Muscle of arm (tissue), 12 donors: ENCODE data around the gene PRKCA. TPM values are rescaled to one million over a fixed set of nuclear protein-coding genes. Genes with fewer than 3 reads are reported as not detected.
"Not testable (repeated sequence)": the region's sequence is repeated elsewhere in the genome, so short reads cannot be mapped to it uniquely, and the experiment has no call there.

Source experiments
- DNase-seq: peaks from one replicate; pipeline ENCODE4 v3.0.0-alpha.2; 2013
- polyA plus RNA-seq, 12 donors: library from polyadenylated mRNA; unstranded; fragments of 120-200 nt; gene quantifications; one replicate each; pipeline ENCODE4 v1.2.1, GENCODE V29; 2013; ENCODE audit not compliant: insufficient read length in 12 of 12

PRKCA gene
- polyA plus RNA-seq, 12 donors: 2.5 to 9.1 (median 3.4) TPM; not detected in 1

GRCh38 chr17:66287911-66288310 is 14.5 kb upstream of the PRKCA start:
- no peak for DNase-seq

- no peak for DNase-seq
These were observed 12.2 kb upstream of the PRKCA start for GRCh38 chr17:66290101-66290722.

- no peak for DNase-seq
These were observed 10.1 kb upstream of the PRKCA start for GRCh38 chr17:66292353-66292752.

- no peak for DNase-seq
These were observed 6.1 kb upstream of the PRKCA start for GRCh38 chr17:66296289-66296725.

GRCh38 chr17:66297443-66297842 is 5.0 kb upstream of the PRKCA start:
- DNase-seq: not testable (repeated sequence)

GRCh38 chr17:66299711-66300110 is 2.7 kb upstream of the PRKCA start:
- no peak for DNase-seq

GRCh38 chr17:66300956-66301355 is 1.5 kb upstream of the PRKCA start:
- no peak for DNase-seq

GRCh38 chr17:66301367-66301863 is 998 bp upstream of the PRKCA start:
- DNase-seq: no peak

- DNase-seq: no peak
These were observed 581 bp downstream of the PRKCA start for GRCh38 chr17:66302761-66303626.

- DNase-seq: no peak
These were observed 2.1 kb downstream of the PRKCA start for GRCh38 chr17:66304304-66305174.

GRCh38 chr17:66306446-66306845 is 4.0 kb downstream of the PRKCA start:
- DNase-seq: no peak

GRCh38 chr17:66307257-66307656 is 4.8 kb downstream of the PRKCA start:
- no peak for DNase-seq

GRCh38 chr17:66308856-66309255 is 6.4 kb downstream of the PRKCA start:
- DNase-seq: no peak

- no peak for DNase-seq
These were observed 7.4 kb downstream of the PRKCA start for GRCh38 chr17:66309793-66310192.

GRCh38 chr17:66310528-66311148 is 8.2 kb downstream of the PRKCA start:
- no peak for DNase-seq

- DNase-seq: no peak
These were observed 10.5 kb downstream of the PRKCA start for GRCh38 chr17:66312912-66313311.

- DNase-seq: no peak
These were observed 10.9 kb downstream of the PRKCA start for GRCh38 chr17:66313325-66313724.

- no peak for DNase-seq
These were observed 11.7 kb downstream of the PRKCA start for GRCh38 chr17:66313995-66314659.

- DNase-seq: no peak
These were observed 15.2 kb downstream of the PRKCA start for GRCh38 chr17:66317629-66318028.

- DNase-seq: no peak
These were observed 16.8 kb downstream of the PRKCA start for GRCh38 chr17:66319226-66319625.

GRCh38 chr17:66322764-66323163 is 20.4 kb downstream of the PRKCA start:
- no peak for DNase-seq
